ENCODE measurements around the gene CHST13. TPM values are rescaled to one million over a fixed set of nuclear protein-coding genes. Genes with fewer than 3 reads are reported as not detected.
"Not testable (repeated sequence)": the region's sequence is repeated elsewhere in the genome, so short reads cannot be mapped to it uniquely, and the experiment has no call there.

Gene CHST13
- total RNA-seq, 2 experiments from 2014 or later, result not detected

DNA sequence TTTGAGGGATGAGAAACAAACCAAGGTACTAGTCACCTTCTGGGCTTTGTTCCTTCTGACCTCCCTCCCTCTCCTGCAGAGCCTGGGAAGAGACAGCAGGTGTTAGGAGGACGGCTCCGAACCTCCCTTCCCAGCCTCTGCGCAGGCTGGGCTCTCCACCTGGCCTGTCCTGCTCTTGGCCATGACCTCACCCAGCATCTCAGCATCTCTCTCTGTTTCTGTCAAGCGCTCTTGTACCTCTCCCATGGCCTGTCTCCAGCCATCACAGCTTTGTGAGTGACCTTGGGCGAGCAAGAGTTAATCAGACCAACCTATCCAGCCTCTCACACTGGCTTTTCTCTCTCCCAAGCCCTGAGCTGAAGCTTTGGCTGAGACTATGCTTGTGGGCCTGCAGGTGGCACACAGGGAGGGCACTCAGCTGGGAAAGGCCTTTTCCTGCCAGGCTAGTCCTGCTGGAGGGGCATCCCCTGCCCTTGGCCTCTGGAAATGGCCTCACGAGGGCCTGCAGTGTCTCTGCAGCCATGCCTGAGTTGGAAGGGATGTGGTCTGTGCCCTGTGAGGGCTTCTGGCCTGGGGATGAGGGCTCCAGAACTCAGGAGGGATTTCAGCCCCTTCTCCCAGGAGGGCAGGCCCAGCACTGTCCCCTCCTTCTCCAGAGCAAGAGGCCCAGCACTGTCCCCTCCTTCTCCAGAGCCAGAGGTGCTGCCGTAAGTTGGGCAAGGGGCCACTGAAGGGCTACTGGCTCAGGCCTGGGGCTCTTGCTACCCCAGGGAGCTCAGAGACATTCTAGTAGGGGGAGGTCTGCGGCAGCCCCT lies 2.1 kb downstream of the CHST13 start:
- CTCF ChIA-PET, result no interaction called here
- H3K4me1 Mint-ChIP-seq (ENCODE audit: low read depth), result no peaks in the 10 kb centered on the region
- H3K9me3 Mint-ChIP-seq, result no peaks in the 10 kb centered on the region
- POLR2A ChIA-PET, result no interaction called here
- H3K27ac Mint-ChIP-seq, result no peak overlapping the region
- H3K36me3 Mint-ChIP-seq, result no peaks in the 10 kb centered on the region
- intact Hi-C loops (cut with micrococcal nuclease), result no loop called here
- H3K4me3 Mint-ChIP-seq, result no peak overlapping the region
- peaks cover 15% of the 10 kb centered on the region for H3K27me3 Mint-ChIP-seq
- no peak for DNase-seq

DNA sequence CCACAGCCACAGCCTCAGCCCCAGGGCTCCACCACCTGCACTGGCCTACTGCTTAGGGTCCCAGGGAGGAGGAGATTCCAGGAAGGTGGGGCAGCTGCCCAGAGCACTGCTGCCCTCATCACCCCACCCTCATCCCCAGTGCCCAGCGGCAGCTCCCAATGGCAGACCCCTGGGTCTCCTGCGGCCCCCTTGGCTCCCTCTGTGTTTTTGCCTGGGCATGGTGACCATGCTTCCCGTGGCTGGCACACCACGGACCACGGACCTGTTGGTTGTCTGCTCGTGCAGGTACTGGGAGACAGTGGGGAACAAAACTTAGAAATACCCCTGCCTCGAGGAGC lies 2.7 kb downstream of the CHST13 start:
- H3K4me3 Mint-ChIP-seq, result no peak overlapping the region
- DNase-seq, result no peak
- no peaks in the 10 kb centered on the region for H3K9me3 Mint-ChIP-seq
- CTCF ChIA-PET, result no interaction called here
- H3K4me1 Mint-ChIP-seq (ENCODE audit: low read depth), result no peaks in the 10 kb centered on the region
- POLR2A ChIA-PET, result no interaction called here
- intact Hi-C loops (cut with micrococcal nuclease), result no loop called here
- H3K27ac Mint-ChIP-seq, result no peak overlapping the region
- H3K27me3 Mint-ChIP-seq, result peaks cover 15% of the 10 kb centered on the region
- H3K36me3 Mint-ChIP-seq, result no peaks in the 10 kb centered on the region

DNA sequence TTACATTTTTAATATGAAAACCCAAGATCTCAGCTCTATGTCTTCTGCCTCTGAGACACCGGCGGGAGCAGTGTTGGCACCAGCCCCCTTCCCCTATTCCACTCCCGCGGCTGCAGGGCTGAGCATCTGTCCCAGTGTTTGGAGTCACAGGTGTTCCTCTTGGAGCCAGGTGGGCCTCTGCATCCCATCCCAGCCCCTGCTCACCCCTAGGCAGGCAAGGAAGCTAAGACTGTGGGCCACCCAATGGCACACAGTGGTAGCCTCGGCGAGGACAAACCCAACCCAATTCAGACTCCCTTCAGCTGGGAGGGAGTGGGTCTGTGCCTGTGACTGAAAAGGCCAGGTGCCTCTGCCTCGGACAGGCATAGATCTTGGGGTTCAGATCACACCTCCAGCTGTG lies 3.1 kb downstream of the CHST13 start:
- ChIA-PET POLR2A (no interaction called here), CTCF (no interaction called here)
- no peak overlapping the region for H3K4me3 Mint-ChIP-seq
- no peak overlapping the region for H3K27ac Mint-ChIP-seq
- no peaks in the 10 kb centered on the region for H3K9me3 Mint-ChIP-seq
- H3K36me3 Mint-ChIP-seq, result no peaks in the 10 kb centered on the region
- DNase-seq, result no peak
- no peaks in the 10 kb centered on the region for H3K4me1 Mint-ChIP-seq (ENCODE audit: low read depth)
- intact Hi-C loops (cut with micrococcal nuclease), result no loop called here
- peaks cover 15% of the 10 kb centered on the region for H3K27me3 Mint-ChIP-seq

GRCh38 chr3:126527455-126528211 lies 3.7 kb downstream of the CHST13 start:
- Mint-ChIP-seq H3K4me1 (ENCODE audit: low read depth) (no peaks in the 10 kb centered on the region), H3K36me3 (no peaks in the 10 kb centered on the region), H3K27ac (no peak overlapping the region), H3K27me3 (peaks cover 15% of the 10 kb centered on the region), H3K9me3 (no peaks in the 10 kb centered on the region), H3K4me3 (no peak overlapping the region)
- ChIA-PET POLR2A (no interaction called here), CTCF (no interaction called here)
- DNase-seq, result no peak
- intact Hi-C loops (cut with micrococcal nuclease), result no loop called here

GRCh38 chr3:126528419-126528799 lies 4.5 kb downstream of the CHST13 start:
- Mint-ChIP-seq H3K4me3 (no peak overlapping the region), H3K27me3 (peaks cover 9% of the 10 kb centered on the region), H3K4me1 (ENCODE audit: low read depth) (no peaks in the 10 kb centered on the region), H3K36me3 (no peaks in the 10 kb centered on the region), H3K9me3 (no peaks in the 10 kb centered on the region), H3K27ac (no peak overlapping the region)
- ChIA-PET CTCF (no interaction called here), POLR2A (no interaction called here)
- no peak for DNase-seq
- intact Hi-C loops (cut with micrococcal nuclease), result no loop called here

GRCh38 chr3:126528800-126529541 lies 5.0 kb downstream of the CHST13 start:
- H3K36me3 Mint-ChIP-seq, result no peaks in the 10 kb centered on the region
- no peak for DNase-seq
- H3K4me3 Mint-ChIP-seq, result no peak overlapping the region
- ChIA-PET CTCF (no interaction called here), POLR2A (no interaction called here)
- H3K4me1 Mint-ChIP-seq (ENCODE audit: low read depth), result no peaks in the 10 kb centered on the region
- H3K27me3 Mint-ChIP-seq, result peaks cover 8% of the 10 kb centered on the region
- H3K27ac Mint-ChIP-seq, result no peak overlapping the region
- H3K9me3 Mint-ChIP-seq, result no peaks in the 10 kb centered on the region
- intact Hi-C loops (cut with micrococcal nuclease), result no loop called here

GRCh38 chr3:126529585-126530170 lies 5.7 kb downstream of the CHST13 start:
- H3K27me3 Mint-ChIP-seq, result peaks cover 10% of the 10 kb centered on the region
- ChIA-PET CTCF (no interaction called here), POLR2A (no interaction called here)
- no peaks in the 10 kb centered on the region for H3K9me3 Mint-ChIP-seq
- H3K4me3 Mint-ChIP-seq, result no peak overlapping the region
- intact Hi-C loops (cut with micrococcal nuclease), result no loop called here
- DNase-seq, result no peak
- H3K27ac Mint-ChIP-seq, result no peak overlapping the region
- H3K4me1 Mint-ChIP-seq (ENCODE audit: low read depth), result no peaks in the 10 kb centered on the region
- no peaks in the 10 kb centered on the region for H3K36me3 Mint-ChIP-seq

DNA sequence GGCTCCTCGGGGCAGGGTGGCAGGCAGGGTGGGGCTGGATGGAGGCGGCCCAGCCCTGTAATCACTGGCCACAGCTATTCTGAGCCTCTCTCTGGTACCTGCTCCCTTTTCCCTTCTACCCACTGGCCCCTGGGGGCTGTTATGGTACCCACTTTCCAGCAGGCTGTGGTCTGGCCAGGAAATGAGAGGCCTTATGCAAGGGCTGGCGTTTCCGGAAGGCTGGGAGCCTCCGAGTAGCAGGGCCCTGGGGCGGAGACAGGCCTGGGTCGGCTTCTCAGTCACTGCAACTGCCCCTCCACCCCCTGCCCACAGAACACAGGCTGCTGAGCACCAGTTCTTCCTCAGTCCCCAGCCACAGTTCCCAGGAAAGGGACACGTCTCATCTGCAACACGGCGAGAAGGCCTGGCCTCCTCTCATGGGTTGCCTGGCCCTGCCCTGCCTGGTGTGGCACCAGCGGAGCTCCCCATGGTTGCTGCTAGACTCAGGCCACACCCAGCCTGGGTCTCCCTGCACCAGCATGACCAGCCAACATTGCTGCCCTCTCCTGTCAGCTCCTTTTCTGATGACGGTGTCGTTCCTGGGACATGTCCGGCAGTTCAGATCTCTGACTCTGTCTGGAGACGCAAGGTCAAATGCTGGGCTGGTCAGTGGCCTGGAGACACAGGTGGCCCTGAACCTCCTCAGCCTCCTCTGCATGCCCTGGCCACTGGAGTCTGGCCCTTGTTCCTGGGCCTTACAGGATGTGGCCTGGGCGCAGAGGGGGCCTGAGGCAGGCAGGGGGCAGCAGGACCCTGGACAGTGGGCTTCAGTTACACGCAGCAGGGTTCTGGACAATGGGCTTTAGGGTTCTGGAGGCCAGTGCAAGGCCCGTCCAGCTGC lies 6.5 kb downstream of the CHST13 start:
- Mint-ChIP-seq H3K4me1 (ENCODE audit: low read depth) (no peaks in the 10 kb centered on the region), H3K36me3 (no peaks in the 10 kb centered on the region), H3K27ac (no peak overlapping the region), H3K4me3 (no peak overlapping the region), H3K9me3 (no peaks in the 10 kb centered on the region), H3K27me3 (peaks cover 6% of the 10 kb centered on the region)
- ChIA-PET POLR2A (no interaction called here), CTCF (interaction anchor here (0.6 to 1.4 kb wide), 2 partner anchors 8 to 23 kb away, joined by 3 to 4 read pairs; no protein-coding TSS in a partner anchor)
- intact Hi-C loops (cut with micrococcal nuclease), result no loop called here
- DNase-seq, result no peak

GRCh38 chr3:126531051-126531330 lies 7.0 kb downstream of the CHST13 start:
- peaks cover 7% of the 10 kb centered on the region for H3K27me3 Mint-ChIP-seq

DNA sequence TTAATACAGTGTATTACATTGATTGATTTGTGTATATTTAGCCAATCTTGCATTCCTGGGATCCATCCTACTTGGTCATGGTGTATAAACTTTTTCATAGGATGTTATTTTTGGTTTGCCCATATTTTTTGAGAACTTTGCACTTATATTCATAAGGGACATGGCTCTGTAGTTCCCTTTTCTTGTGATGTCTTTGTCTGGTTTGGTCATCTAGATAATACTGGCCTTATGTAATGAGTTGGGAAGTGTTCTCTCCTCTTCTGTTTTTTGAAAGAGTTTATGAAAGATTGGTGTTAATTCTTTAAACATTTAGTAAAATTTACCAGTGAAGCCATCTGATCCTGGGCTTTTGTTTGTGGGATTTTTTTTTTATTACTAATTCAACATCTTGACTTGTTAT lies 9.6 kb downstream of the CHST13 start:
- Mint-ChIP-seq H3K4me3 (no peak overlapping the region), H3K4me1 (ENCODE audit: low read depth) (no peaks in the 10 kb centered on the region), H3K9me3 (no peaks in the 10 kb centered on the region), H3K36me3 (no peaks in the 10 kb centered on the region), H3K27me3 (peaks cover 9% of the 10 kb centered on the region), H3K27ac (no peak overlapping the region)
- ChIA-PET POLR2A (no interaction called here), CTCF (interaction anchor here (1.3 kb wide), 1 partner anchor 11 kb away, joined by 6 read pairs; no protein-coding TSS in a partner anchor)
- DNase-seq, result no peak
- intact Hi-C loops (cut with micrococcal nuclease), result no loop called here

More at GRCh38 chr3:126531051-126531330, 7.0 kb downstream of the CHST13 start:
- no peaks in the 10 kb centered on the region for H3K36me3 Mint-ChIP-seq
- intact Hi-C loops (cut with micrococcal nuclease), result no loop called here
- CTCF ChIA-PET, result interaction anchor here (0.6 to 1.4 kb wide), 2 partner anchors 8 to 24 kb away, joined by 3 to 4 read pairs; no protein-coding TSS in a partner anchor
- no peaks in the 10 kb centered on the region for H3K9me3 Mint-ChIP-seq
- no peaks in the 10 kb centered on the region for H3K4me1 Mint-ChIP-seq (ENCODE audit: low read depth)
- no peak for DNase-seq
- no peak overlapping the region for H3K27ac Mint-ChIP-seq
- H3K4me3 Mint-ChIP-seq, result no peak overlapping the region
- POLR2A ChIA-PET, result no interaction called here

GRCh38 chr3:126534716-126535115 lies 10.8 kb downstream of the CHST13 start:
- H3K4me1 Mint-ChIP-seq (ENCODE audit: low read depth); H3K36me3 Mint-ChIP-seq; H3K4me3 Mint-ChIP-seq; H3K27ac Mint-ChIP-seq; POLR2A ChIA-PET; H3K9me3 Mint-ChIP-seq; intact Hi-C loops (cut with micrococcal nuclease); H3K27me3 Mint-ChIP-seq; DNase-seq: not testable (repeated sequence)
- CTCF ChIA-PET, result interaction anchor here (0.6 kb wide), 1 partner anchor 11 kb away, joined by 4 read pairs; no protein-coding TSS in a partner anchor

DNA sequence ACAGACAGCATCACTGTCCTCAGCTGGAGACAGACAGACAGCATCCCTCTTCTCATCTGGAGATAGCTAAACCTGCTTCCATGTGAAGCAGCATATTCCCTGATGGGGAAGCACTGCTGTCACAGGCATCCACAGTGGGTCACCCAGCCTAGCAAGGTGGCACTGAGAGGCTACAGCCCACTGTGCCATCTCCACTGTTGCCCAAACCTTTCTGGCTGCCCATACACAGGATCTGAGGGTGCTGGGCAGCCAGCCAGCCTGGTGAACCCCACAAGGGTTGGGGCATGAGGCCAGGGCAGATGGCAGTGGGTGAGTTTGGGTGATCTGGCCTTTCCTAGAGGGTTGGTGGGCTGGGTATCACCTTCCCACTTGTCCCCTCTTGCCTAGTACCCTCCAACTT lies 11.7 kb downstream of the CHST13 start:
- Mint-ChIP-seq H3K4me1 (ENCODE audit: low read depth) (no peaks in the 10 kb centered on the region), H3K36me3 (no peaks in the 10 kb centered on the region), H3K27me3 (peaks cover 12% of the 10 kb centered on the region), H3K4me3 (no peak overlapping the region), H3K27ac (no peak overlapping the region), H3K9me3 (no peaks in the 10 kb centered on the region)
- ChIA-PET POLR2A (no interaction called here), CTCF (no interaction called here)
- intact Hi-C loops (cut with micrococcal nuclease), result no loop called here
- DNase-seq, result no peak

Data from activated CD4-positive, alpha-beta memory T cell treated with anti-CD3 and anti-CD28 coated beads for 36 hours (primary cell).